ENCODE measurements around the gene MERTK.

MERTK gene

GRCh38 chr2:111978452-111979170 lies 80.2 kb downstream of the MERTK start:
- no peak for DNase-seq (ENCODE audit: low spot score)

GRCh38 chr2:111981666-111982065 lies 83.3 kb downstream of the MERTK start:
- DNase-seq (ENCODE audit: low spot score), result no peak

DNA sequence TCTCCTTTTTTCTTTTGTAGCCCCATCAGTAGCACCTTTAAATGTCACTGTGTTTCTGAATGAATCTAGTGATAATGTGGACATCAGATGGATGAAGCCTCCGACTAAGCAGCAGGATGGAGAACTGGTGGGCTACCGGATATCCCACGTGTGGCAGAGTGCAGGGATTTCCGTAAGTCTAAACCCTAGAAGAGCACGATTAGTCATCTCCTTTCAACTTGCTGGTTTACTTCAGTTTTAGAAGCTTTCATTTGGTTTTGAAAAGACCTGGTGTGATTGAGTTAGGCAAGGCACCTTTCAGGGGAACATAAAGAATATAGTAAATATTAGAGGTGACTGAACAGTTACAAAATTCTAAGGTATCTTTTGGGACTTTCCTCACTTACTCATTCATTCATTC lies 84.4 kb downstream of the MERTK start:
- no peak for DNase-seq (ENCODE audit: low spot score)

GRCh38 chr2:111983478-111984212 lies 85.2 kb downstream of the MERTK start:
- DNase-seq (ENCODE audit: low spot score), result no peak

DNA sequence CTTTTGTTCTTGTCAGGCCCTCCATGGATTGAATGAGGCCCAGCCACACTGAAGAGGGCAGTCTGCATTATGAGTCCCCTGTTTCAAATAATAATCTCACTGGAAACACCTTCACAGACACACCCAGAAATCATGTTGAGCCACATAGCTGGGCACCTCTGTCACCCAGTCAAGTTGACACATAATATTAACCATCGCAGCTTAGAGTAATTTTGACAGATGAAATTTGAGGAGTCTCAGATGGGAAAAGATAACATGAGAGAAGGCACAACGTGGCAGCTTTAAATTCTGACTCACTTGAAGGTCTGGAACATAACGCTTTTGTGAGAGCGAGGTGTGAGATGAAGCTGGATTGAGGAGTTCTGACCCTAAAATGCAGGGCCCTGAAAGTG lies 85.8 kb downstream of the MERTK start:
- no peak for DNase-seq (ENCODE audit: low spot score)

DNA sequence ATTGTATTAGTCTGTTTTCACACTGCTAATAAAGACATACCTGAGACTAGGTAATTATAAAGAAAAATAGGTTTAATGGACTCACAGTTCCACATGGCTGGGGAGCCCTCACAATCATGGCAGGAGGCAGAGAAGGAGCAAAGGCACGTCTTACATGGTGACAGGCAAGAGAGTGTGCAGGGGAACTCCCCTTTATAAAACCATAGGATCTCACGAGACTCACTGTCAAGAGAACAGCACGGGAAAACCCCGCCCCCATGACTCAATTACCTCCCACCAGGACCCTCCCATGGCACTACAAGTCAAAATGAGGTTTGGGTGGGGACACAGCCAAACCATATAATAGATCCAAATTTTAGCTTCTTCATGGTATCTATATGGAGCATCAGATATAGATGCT lies 87.1 kb downstream of the MERTK start:
- no peak for DNase-seq (ENCODE audit: low spot score)

DNA sequence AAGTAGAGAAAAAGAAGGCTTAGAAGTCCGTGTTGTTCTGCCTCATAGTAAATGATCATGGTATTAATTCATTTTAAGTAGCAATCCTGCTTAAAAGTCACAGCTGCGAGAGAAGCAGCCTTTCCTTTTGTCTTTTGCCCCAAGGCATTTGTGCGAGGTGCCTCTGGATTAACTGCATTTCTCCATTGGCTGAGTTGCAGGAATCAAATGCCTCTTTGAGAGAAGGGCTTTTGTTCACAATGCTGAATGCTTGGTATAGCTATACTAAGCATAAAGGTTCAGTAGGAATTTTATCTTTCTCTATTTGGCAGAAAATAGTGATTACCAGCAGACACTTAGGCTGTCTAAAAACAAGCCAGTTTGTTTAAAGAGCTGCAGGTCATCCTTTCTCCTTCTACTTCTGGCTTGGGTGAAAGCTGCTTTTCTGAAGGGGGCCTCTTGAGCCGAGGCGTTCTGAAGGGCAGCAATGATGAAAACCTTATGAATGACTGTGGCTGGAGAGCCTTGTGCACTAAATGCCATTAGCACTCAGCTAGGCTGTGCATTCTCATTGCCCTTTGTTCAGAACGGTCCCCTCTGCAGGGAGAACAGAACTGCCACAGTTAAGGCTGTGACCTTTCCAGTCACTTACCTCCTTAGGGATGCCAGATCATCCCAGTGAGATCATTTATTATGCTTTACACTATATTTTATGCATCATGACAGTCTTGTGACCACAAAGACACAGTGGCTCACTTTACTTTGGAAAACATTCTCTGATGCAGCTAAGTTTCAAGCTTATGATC lies 87.9 kb downstream of the MERTK start:
- DNase-seq (ENCODE audit: low spot score), result no peak

DNA sequence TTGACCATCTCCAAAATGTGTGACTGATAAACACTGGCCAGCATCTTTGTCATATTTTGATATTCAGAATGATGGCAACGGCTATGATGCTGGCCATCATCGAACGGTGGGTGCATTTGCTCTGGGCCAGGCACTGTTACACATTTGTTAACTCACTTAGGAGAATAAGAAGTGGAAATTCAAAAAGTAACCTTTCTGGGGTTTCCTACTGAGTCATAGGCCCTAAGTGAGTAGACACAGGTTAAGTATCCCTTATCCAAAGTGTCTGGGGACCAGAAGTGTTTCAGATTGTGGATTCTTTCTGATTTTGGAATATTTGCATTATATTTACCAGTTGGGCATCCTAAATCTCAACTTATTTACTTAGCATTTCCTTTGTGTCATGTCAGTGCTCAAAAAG lies 92.0 kb downstream of the MERTK start:
- no peak for DNase-seq (ENCODE audit: low spot score)

DNA sequence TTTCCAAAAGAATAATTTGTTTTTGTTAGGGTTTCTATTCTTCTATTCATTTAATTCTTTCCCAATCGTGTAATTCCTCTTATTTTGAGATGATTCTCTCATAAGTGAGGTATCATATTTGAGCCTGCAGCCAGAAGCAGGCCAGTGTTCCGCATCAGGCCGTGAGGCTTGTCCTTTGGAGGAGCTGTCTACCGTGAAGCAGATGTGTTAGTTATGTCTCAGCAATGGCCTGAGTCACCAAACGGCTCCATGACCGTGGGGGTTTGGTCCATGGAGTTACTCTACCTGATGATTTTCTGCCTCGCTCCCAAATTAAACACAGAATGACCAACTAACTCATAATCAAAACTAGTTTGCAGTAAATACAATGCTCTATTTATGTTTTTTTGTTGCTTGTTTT lies 92.4 kb downstream of the MERTK start:
- DNase-seq (ENCODE audit: low spot score), result no peak

- no peak for DNase-seq (ENCODE audit: low spot score)
These were observed 95.6 kb downstream of the MERTK start for GRCh38 chr2:111994042-111994441.

DNA sequence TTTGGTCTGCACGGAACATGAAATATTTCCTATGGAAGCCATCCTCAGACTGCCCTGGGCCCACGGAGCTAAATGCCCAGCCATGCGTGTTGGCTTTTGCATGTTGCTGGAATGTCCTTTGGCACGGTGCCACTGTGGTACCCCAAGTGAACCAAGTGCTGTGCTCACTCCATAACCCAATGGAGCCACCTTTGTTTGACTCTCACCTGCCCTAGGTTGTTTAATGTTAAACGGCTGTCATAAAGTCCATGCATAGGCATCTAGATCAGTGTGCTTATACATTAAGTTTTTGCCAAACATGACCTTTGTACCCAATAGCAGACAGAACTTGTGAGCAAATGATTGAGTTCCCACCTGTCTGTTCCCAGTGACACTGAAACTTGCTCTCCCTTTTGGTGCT lies 96.7 kb downstream of the MERTK start:
- DNase-seq (ENCODE audit: low spot score), result no peak

GRCh38 chr2:111999809-112000208 lies 101.4 kb downstream of the MERTK start:
- no peak for DNase-seq (ENCODE audit: low spot score)

DNA sequence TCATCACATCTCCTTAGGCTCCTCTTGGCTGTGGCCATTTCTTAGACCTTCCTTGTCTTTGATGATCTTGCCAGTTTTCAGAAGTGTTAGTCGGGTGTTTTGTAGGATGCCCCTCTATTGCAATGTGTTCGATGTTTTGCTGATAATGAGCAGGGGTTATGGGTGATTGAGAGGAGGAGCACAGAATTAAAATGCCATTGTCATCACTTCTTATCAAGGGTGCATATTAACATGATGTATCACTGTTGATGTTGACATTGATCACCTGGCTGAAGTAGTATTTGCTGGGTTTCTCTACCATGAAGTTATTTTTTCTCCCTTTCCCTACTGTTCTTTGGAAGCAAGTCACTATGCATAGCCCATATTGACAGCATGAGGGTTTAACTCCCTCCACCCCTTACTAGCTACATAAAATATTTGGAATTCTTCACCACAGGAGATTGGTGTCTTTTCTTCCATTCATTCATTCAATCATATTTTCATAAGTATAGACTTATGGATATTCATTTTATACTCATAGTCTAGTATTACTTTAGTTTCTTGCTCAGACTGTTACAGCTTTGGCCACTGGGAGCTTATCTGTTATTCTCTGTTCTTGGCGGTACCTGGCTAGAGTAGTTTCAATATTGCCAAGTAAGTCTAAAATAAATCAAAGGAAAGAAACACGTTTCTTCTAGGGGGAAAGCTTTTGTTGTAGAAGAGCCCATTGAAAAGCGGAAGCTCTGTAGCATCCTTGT lies 102.2 kb downstream of the MERTK start:
- DNase-seq (ENCODE audit: low spot score), result no peak

GRCh38 chr2:112001136-112001715 lies 102.8 kb downstream of the MERTK start:
- DNase-seq (ENCODE audit: low spot score), result no peak

DNA sequence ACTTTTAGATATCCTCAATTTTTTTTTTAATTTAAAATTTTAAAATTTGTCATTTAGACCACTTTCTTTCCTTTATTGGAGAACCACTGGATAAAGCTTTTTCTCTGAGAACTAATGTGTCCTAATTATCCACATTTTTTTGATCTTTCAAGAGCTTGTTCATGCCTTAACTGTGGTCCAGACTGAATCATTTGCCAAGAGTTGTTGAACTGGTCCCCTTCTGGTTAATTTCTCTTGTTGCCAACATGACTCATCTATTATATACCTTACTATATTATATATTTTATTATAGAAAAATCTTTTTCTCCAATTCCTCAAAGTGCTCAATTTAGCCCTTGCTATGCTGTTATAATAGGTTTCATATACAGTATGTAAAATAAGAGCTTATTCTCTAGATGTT lies 103.5 kb downstream of the MERTK start:
- no peak for DNase-seq (ENCODE audit: low spot score)

DNA sequence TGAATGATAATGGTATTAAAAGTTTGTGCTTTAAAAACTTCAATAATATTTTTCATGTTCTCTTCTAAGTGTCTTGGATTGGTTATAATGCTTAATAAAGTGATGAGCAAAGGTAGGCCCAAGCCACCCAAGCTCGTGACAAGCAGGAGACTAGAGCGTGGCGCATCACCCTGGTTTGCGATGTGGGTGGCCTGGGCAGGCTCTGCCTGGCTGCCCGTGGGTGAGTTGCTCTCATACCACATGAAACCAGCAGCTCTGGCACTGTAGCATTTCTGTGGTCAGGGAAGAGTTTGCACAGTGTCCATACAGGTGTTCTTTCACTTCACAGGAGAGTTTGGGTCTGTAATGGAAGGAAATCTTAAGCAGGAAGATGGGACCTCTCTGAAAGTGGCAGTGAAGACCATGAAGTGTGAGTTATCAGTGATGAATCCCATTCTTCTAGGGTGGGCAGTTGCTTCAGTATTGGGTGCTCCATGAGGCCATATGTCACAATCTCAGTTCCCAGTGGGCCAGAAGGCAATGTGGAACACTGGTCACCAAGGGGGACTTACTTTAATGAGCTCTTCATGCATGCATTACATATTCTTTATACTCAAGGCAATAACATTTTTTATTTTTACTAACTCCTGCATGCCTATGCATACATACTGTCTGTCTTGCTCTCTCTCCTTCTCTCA lies 105.3 kb downstream of the MERTK start:
- DNase-seq (ENCODE audit: low spot score), result peak; percentile 46

- no peak for DNase-seq (ENCODE audit: low spot score)
These were observed 105.8 kb downstream of the MERTK start for GRCh38 chr2:112004253-112004645.

GRCh38 chr2:112005406-112006075 lies 107.1 kb downstream of the MERTK start:
- no peak for DNase-seq (ENCODE audit: low spot score)

DNA sequence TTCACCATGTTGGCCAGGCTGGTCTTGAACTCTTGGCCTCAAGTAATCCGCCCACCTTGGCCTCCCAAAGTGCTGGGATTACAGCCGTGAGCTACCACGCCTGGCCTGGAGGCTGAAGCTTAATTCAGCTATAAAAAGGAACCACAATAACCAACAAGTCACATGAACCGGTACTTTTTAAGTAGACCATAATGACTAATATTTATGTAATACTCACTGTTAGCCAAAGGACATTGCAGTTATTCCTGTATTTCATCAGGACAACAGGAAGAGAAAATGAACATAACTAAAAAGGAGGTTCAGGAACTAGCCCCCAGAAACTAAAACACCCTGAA lies 107.6 kb downstream of the MERTK start:
- DNase-seq (ENCODE audit: low spot score), result peak; percentile 15

DNA sequence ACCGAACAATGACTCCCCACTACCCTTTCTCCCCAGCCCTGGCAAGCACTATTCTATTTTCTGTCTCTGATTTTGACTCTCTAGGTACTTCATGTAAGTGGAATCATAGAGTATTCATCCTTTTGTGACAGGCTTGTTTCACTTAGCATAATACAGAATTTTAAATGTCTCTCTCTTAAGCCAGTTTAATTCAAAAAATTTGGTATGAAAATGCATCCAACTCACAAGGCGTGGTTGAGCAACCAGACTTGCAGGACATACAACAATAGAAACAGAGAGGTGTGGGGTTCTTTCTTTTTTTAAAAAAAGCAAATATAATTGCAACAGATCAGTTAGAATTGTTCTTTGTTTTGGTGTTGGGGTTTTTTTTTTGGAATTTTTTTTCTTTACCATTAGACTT lies 109.1 kb downstream of the MERTK start:
- DNase-seq (ENCODE audit: low spot score), result no peak

GRCh38 chr2:112008910-112009485 lies 110.6 kb downstream of the MERTK start:
- no peak for DNase-seq (ENCODE audit: low spot score)
